T1000 (cell line): Measurements from ENCODE around the gene TMEM108.

ENCODE experiments used
- DNase-seq: peaks from one replicate; lab custom pipeline; 2025; ENCODE audit warnings: mixed read lengths; lab: John Stamatoyannopoulos, UW

Gene TMEM108

GRCh38 chr3:133119176-133119575 is 81.0 kb downstream of the TMEM108 start:
- no peak for DNase-seq

- DNase-seq = no peak
Measured at GRCh38 chr3:133121450-133121849, 83.3 kb downstream of the TMEM108 start.

- no peak for DNase-seq
Measured at GRCh38 chr3:133123636-133124035, 85.4 kb downstream of the TMEM108 start.

- DNase-seq = no peak
Measured at GRCh38 chr3:133124511-133124910, 86.3 kb downstream of the TMEM108 start.

- no peak for DNase-seq
Measured at GRCh38 chr3:133125171-133125570, 87.0 kb downstream of the TMEM108 start.

- no peak for DNase-seq
Measured at GRCh38 chr3:133125802-133126201, 87.6 kb downstream of the TMEM108 start.

GRCh38 chr3:133127381-133127780 is 89.2 kb downstream of the TMEM108 start:
- no peak for DNase-seq

- DNase-seq = no peak
Measured at GRCh38 chr3:133130168-133130567, 92.0 kb downstream of the TMEM108 start.

GRCh38 chr3:133135306-133135705 is 97.1 kb downstream of the TMEM108 start:
- DNase-seq = no peak

GRCh38 chr3:133136114-133137041 is 98.2 kb downstream of the TMEM108 start:
- DNase-seq = no peak

GRCh38 chr3:133137042-133137996 is 99.1 kb downstream of the TMEM108 start:
- DNase-seq = no peak

- DNase-seq = no peak
Measured at GRCh38 chr3:133138017-133138416, 99.8 kb downstream of the TMEM108 start.

GRCh38 chr3:133152056-133152455 is 113.9 kb downstream of the TMEM108 start:
- DNase-seq = no peak

- no peak for DNase-seq
Measured at GRCh38 chr3:133152681-133153220, 114.6 kb downstream of the TMEM108 start.

GRCh38 chr3:133153382-133153781 is 115.2 kb downstream of the TMEM108 start:
- no peak for DNase-seq

- no peak for DNase-seq
Measured at GRCh38 chr3:133157716-133158115, 119.5 kb downstream of the TMEM108 start.

- no peak for DNase-seq
Measured at GRCh38 chr3:133158686-133159085, 120.5 kb downstream of the TMEM108 start.

GRCh38 chr3:133159498-133160475 is 121.6 kb downstream of the TMEM108 start:
- no peak for DNase-seq

GRCh38 chr3:133161656-133162055 is 123.5 kb downstream of the TMEM108 start:
- DNase-seq = no peak

GRCh38 chr3:133162265-133162664 is 124.1 kb downstream of the TMEM108 start:
- no peak for DNase-seq

- no peak for DNase-seq
Measured at GRCh38 chr3:133162670-133163305, 124.6 kb downstream of the TMEM108 start.
